ENCODE measurements around the gene ASB12.

ASB12 gene

GRCh38 chrX:64186974-64187761 is 43.2 kb downstream of the ASB12 start:
- in situ Hi-C loops (cut with MboI; ENCODE audit: low sequenced_read_pairs), result no loop called here

- in situ Hi-C loops (cut with MboI; ENCODE audit: low sequenced_read_pairs), result no loop called here
These were observed 46.0 kb downstream of the ASB12 start for GRCh38 chrX:64184396-64184795.

GRCh38 chrX:64182208-64182607 is 48.2 kb downstream of the ASB12 start:
- in situ Hi-C loops (cut with MboI; ENCODE audit: low sequenced_read_pairs), result no loop called here

GRCh38 chrX:64176876-64177275 is 53.5 kb downstream of the ASB12 start:
- in situ Hi-C loops (cut with MboI; ENCODE audit: low sequenced_read_pairs), result no loop called here

All from HL-60/S4 (cell line).